BLaER1 treated with 17β-estradiol and CSF1 and Interleukin-3, amounts not matched to agents 10 nM and 100 nM (cell line): ENCODE data around the gene MUS81.

Source experiments
- H3K27ac ChIP-seq, 11 experiments: shearing (Covaris generic); formaldehyde crosslinking; 2 replicates each; pipeline ENCODE4 v1.8.1; 2022
- H3K27me3 ChIP-seq, 11 experiments: shearing (Covaris generic); formaldehyde crosslinking; 2 replicates each; pipeline ENCODE4 v1.8.1; 2022
- H3K36me3 ChIP-seq, 11 experiments: shearing (Covaris generic); formaldehyde crosslinking; 2 replicates each; pipeline ENCODE4 v1.8.1; 2022
- H3K4me1 ChIP-seq, 10 experiments: shearing (Covaris generic); formaldehyde crosslinking; 2 replicates each; pipeline ENCODE4 v1.8.1; 2022
- H3K4me2 ChIP-seq, 11 experiments: shearing (Covaris generic); formaldehyde crosslinking; 2 replicates each; pipeline ENCODE4 v1.8.1; 2022
- H3K4me3 ChIP-seq, 10 experiments: shearing (Covaris generic); formaldehyde crosslinking; 2 replicates each; pipeline ENCODE4 v1.8.1; 2022
- H3K9ac ChIP-seq, 11 experiments: shearing (Covaris generic); formaldehyde crosslinking; 2 replicates each; pipeline ENCODE4 v1.8.1; 2022
- H3K9me3 ChIP-seq, 11 experiments: shearing (Covaris generic); formaldehyde crosslinking; replicated peaks in 1 of 11; 2 replicates each; pipeline ENCODE4 v1.8.1; 2022
- H4K20me1 ChIP-seq, 11 experiments: shearing (Covaris generic); formaldehyde crosslinking; 2 replicates each; pipeline ENCODE4 v1.8.1; 2022
- Cebpa-rat ChIP-seq, 11 experiments: shearing (Covaris generic); IDR thresholded peaks; 2 replicates each; pipeline ENCODE4 v1.8.1; 2022

The MUS81 gene

GRCh38 chr11:65860278-65861164 lies at the start of gene MUS81:
MUS81 (plus strand) TSS chr11:65860433; CDS start chr11:65860754, 321 bp downstream.
- peak within 1 kb of the TSS; percentile 83 to 98 (median 96) for H3K4me2 ChIP-seq
- peaks cover 23 to 72% (median 57%) of the 10 kb centered on the region in 11 experiments for H4K20me1 ChIP-seq
- no peak for TF ChIP-seq Cebpa-rat (IDR thresholded peaks at IDR 0.05)
- no peaks in the 10 kb centered on the region; a peak in 1 of 22 replicates for H3K9me3 ChIP-seq
- H3K4me3 ChIP-seq = peak within 1 kb of the TSS; percentile 84 to 99 (median 96)
- peak within 1 kb of the TSS; percentile 92 to 99 (median 95) for H3K9ac ChIP-seq
- peak within 1 kb of the TSS; percentile 87 to 98 (median 91) for H3K27ac ChIP-seq
- peaks cover 37 to 64% (median 41%) of the 10 kb centered on the region in 10 experiments for H3K4me1 ChIP-seq
- peaks cover 50 to 55% (median 53%) of the 10 kb centered on the region in 11 experiments for H3K36me3 ChIP-seq
- H3K27me3 ChIP-seq = no peaks in the 10 kb centered on the region

- no peak overlapping the region for H3K4me3 ChIP-seq
- H3K36me3 ChIP-seq = 0 out of 22 replicates have a peak, but pooled peaks cover 0 to 3% (median 0%) of the 10 kb centered on the region in 11 experiments
- peaks cover 0 to 41% (median 0%) of the 10 kb centered on the region in 11 experiments; a peak in 2 of 22 replicates for H4K20me1 ChIP-seq
- peak overlapping the region; percentile 43 to 79 (median 67) for H3K4me2 ChIP-seq
- H3K27ac ChIP-seq = peak overlapping the region in 8 of 11 experiments; percentile 7 to 77 (median 40); a peak in 9 of 22 replicates
- peak overlapping the region in 5 of 11 experiments; percentile 16 to 70 (median 55); a peak in 10 of 22 replicates for H3K9ac ChIP-seq
- peaks cover 26 to 52% (median 34%) of the 10 kb centered on the region in 10 experiments for H3K4me1 ChIP-seq
- TF ChIP-seq Cebpa-rat (IDR thresholded peaks at IDR 0.05) = peak in 3 of 11 experiments; percentile 16 to 71 (median 62); a peak in 2 of 22 replicates
- no peaks in the 10 kb centered on the region for H3K9me3 ChIP-seq
- peaks cover 0 to 8% (median 0%) of the 10 kb centered on the region in 11 experiments; a peak in 3 of 22 replicates for H3K27me3 ChIP-seq
Measured at GRCh38 chr11:65811764-65812475, 48.3 kb upstream of the MUS81 start.

- Histone ChIP-seq H3K27me3 (peaks cover 0 to 12% (median 0%) of the 10 kb centered on the region in 11 experiments; a peak in 6 of 22 replicates), H3K9me3 (no peaks in the 10 kb centered on the region), H3K4me2 (peak overlapping the region in 8 of 11 experiments; percentile 1 to 94 (median 42); a peak in 14 of 22 replicates), H3K36me3 (0 out of 22 replicates have a peak, but pooled peaks cover 0 to 3% (median 0%) of the 10 kb centered on the region in 11 experiments), H3K9ac (peak overlapping the region in 2 of 11 experiments; percentile 10 to 51; a peak in 3 of 22 replicates), H3K4me1 (peaks cover 32 to 57% (median 43%) of the 10 kb centered on the region in 10 experiments), H3K27ac (peak overlapping the region in 2 of 11 experiments; percentile 4 to 43; a peak in 5 of 22 replicates), H3K4me3 (no peak overlapping the region), H4K20me1 (peaks cover 0 to 41% (median 0%) of the 10 kb centered on the region in 11 experiments; a peak in 2 of 22 replicates)
- TF ChIP-seq Cebpa-rat (IDR thresholded peaks at IDR 0.05) = no peak
Measured at GRCh38 chr11:65814131-65814985, 45.9 kb upstream of the MUS81 start.

- Histone ChIP-seq H3K36me3 (0 out of 22 replicates have a peak, but pooled peaks cover 0 to 3% (median 0%) of the 10 kb centered on the region in 11 experiments), H3K27ac (peak overlapping the region in 2 of 11 experiments; percentile 4 to 43; a peak in 4 of 22 replicates), H4K20me1 (peaks cover 0 to 41% (median 0%) of the 10 kb centered on the region in 11 experiments; a peak in 2 of 22 replicates), H3K9me3 (no peaks in the 10 kb centered on the region), H3K9ac (peak overlapping the region in 2 of 11 experiments; percentile 10 to 51; a peak in 1 of 22 replicates), H3K4me2 (peak overlapping the region in 5 of 11 experiments; percentile 5 to 94 (median 52); a peak in 9 of 22 replicates), H3K4me1 (peaks cover 37 to 62% (median 50%) of the 10 kb centered on the region in 10 experiments), H3K4me3 (no peak overlapping the region), H3K27me3 (peaks cover 0 to 12% (median 0%) of the 10 kb centered on the region in 11 experiments; a peak in 6 of 22 replicates)
- no peak for TF ChIP-seq Cebpa-rat (IDR thresholded peaks at IDR 0.05)
Measured at GRCh38 chr11:65814986-65815565, 45.2 kb upstream of the MUS81 start.

- H3K9me3 ChIP-seq = no peaks in the 10 kb centered on the region
- peak overlapping the region in 2 of 10 experiments; percentile 81 to 91; a peak in 4 of 20 replicates for H3K4me3 ChIP-seq
- no peak overlapping the region for H3K27ac ChIP-seq
- peak overlapping the region in 9 of 11 experiments; percentile 91 to 98 (median 95); a peak in 13 of 22 replicates for H3K4me2 ChIP-seq
- H3K9ac ChIP-seq = peak overlapping the region in 1 of 11 experiments; percentile 84; a peak in 1 of 22 replicates
- 0 out of 22 replicates have a peak, but pooled peaks cover 0 to 3% (median 0%) of the 10 kb centered on the region in 11 experiments for H3K36me3 ChIP-seq
- peaks cover 46 to 75% (median 60%) of the 10 kb centered on the region in 10 experiments for H3K4me1 ChIP-seq
- H4K20me1 ChIP-seq = peaks cover 0 to 33% (median 0%) of the 10 kb centered on the region in 11 experiments; a peak in 2 of 22 replicates
- H3K27me3 ChIP-seq = peaks cover 0 to 12% (median 0%) of the 10 kb centered on the region in 11 experiments; a peak in 6 of 22 replicates
- no peak for TF ChIP-seq Cebpa-rat (IDR thresholded peaks at IDR 0.05)
Measured at GRCh38 chr11:65816696-65817095, 43.5 kb upstream of the MUS81 start.

- Histone ChIP-seq H3K4me3 (peak overlapping the region; percentile 60 to 91 (median 68)), H3K9ac (peak overlapping the region; percentile 53 to 92 (median 79)), H3K27me3 (peaks cover 0 to 12% (median 0%) of the 10 kb centered on the region in 11 experiments; a peak in 6 of 22 replicates), H3K4me2 (peak overlapping the region; percentile 89 to 98 (median 94)), H3K36me3 (0 out of 22 replicates have a peak, but pooled peaks cover 0 to 3% (median 0%) of the 10 kb centered on the region in 11 experiments), H3K9me3 (no peaks in the 10 kb centered on the region), H3K4me1 (peaks cover 45 to 68% (median 58%) of the 10 kb centered on the region in 10 experiments), H4K20me1 (peaks cover 0 to 27% (median 0%) of the 10 kb centered on the region in 11 experiments; a peak in 2 of 22 replicates), H3K27ac (peak overlapping the region in 9 of 11 experiments; percentile 51 to 76 (median 68); a peak in 16 of 22 replicates)
- TF ChIP-seq Cebpa-rat (IDR thresholded peaks at IDR 0.05) = no peak
Measured at GRCh38 chr11:65817312-65817834, 42.9 kb upstream of the MUS81 start.
